Measurements from ENCODE around the gene DUSP12. TPM values are rescaled to one million over a fixed set of nuclear protein-coding genes. Genes with fewer than 3 reads are reported as not detected.

DUSP12 gene
- total and polyA plus RNA-seq, 9 of the 15 experiments (the other 6 are each of a cell fraction or from before 2014, with no cell fraction given): 10.4 to 81.4 (median 43.6) TPM

DNA sequence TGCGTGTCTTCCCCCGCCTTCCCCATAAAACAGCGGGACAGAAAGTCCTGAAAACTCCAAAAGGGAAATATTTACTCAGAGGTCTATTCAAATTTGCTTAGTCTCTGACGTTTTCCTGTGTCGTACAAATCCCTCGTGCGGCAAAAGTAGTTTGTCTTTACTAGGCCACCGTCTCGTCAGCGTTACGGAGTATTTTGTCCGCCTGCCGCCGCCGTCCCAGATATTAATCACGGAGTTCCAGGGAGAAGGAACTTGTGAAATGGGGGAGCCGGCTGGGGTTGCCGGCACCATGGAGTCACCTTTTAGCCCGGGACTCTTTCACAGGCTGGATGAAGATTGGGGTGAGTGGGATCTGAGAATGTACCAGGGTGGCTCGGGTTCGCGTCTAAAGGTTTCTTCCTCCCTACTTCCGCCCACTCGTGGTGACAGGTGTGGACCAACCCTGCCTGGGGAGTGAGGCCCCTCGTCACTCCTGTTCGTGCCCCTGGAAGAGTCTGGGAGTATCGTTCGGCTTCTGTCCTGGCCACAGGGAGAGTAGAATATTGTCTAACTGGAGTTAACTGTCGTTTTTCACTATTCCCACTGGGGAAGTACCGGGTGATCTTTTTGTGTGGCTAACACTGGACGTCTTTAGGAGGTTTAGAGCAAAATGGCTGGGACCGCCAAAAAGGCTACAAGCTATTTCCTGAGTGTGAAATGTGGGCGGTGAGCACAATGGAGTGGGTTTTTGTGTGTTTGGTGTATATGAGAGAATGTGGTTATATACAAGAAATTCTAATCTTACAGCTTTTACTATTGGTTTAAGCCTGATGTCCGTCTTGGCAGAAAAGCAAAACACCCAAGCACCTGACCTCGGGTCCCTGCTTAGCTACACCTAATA is 16.8 kb downstream of the DUSP12 start, which contains the start of gene ATF6 (continued):
- TF ChIP-seq, protein P1, sequence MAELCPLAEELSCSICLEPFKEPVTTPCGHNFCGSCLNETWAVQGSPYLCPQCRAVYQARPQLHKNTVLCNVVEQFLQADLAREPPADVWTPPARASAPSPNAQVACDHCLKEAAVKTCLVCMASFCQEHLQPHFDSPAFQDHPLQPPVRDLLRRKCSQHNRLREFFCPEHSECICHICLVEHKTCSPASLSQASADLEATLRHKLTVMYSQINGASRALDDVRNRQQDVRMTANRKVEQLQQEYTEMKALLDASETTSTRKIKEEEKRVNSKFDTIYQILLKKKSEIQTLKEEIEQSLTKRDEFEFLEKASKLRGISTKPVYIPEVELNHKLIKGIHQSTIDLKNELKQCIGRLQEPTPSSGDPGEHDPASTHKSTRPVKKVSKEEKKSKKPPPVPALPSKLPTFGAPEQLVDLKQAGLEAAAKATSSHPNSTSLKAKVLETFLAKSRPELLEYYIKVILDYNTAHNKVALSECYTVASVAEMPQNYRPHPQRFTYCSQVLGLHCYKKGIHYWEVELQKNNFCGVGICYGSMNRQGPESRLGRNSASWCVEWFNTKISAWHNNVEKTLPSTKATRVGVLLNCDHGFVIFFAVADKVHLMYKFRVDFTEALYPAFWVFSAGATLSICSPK (IDR thresholded peaks at IDR 0.05; ENCODE audit: borderline replicate concordance): peak; percentile 59; the same call in 1 of the 2 replicates
- TF ChIP-seq C11orf30 (IDR thresholded peaks at IDR 0.05; ENCODE audit: low read depth) (peak; percentile 91), KDM5B (IDR thresholded peaks at IDR 0.05; ENCODE audit: insufficient replicate concordance, low read depth, low read length) (peak; percentile 83), ZSCAN29 (IDR thresholded peaks at IDR 0.05) (peak; percentile 58; the same call in 1 of the 2 replicates), MYNN (IDR thresholded peaks at IDR 0.05) (no peak), MYNN (CRISPR knock-in tag; IDR thresholded peaks at IDR 0.05) (no peak), ZNF507 (tag; conservative IDR thresholded peaks at IDR 0.05) (no peak), ERF (CRISPR knock-in tag; IDR thresholded peaks at IDR 0.05) (no peak), PURB (CRISPR knock-in tag; IDR thresholded peaks at IDR 0.05; ENCODE audit: low read depth) (no peak), ZNF224 (CRISPR knock-in tag; IDR thresholded peaks at IDR 0.05) (no peak), TAF1 (IDR thresholded peaks at IDR 0.05; ENCODE audit: control insufficient read depth, extremely low read depth, insufficient read depth, low read length, severe bottlenecking) (peak; percentile 90), ZBTB8A (IDR thresholded peaks at IDR 0.05; ENCODE audit: partially characterized antibody) (peak; percentile 99), ZNF263 (CRISPR knock-in tag; IDR thresholded peaks at IDR 0.05; ENCODE audit: borderline replicate concordance) (0 out of 2 replicates have a peak, but pooled peaks have one; percentile 21), SMARCE1 (IDR thresholded peaks at IDR 0.05) (peak; percentile 53; the same call in 1 of the 2 replicates), ZNF583 (CRISPR knock-in tag; IDR thresholded peaks at IDR 0.05) (no peak)
- TF ChIP-seq, protein P2, sequence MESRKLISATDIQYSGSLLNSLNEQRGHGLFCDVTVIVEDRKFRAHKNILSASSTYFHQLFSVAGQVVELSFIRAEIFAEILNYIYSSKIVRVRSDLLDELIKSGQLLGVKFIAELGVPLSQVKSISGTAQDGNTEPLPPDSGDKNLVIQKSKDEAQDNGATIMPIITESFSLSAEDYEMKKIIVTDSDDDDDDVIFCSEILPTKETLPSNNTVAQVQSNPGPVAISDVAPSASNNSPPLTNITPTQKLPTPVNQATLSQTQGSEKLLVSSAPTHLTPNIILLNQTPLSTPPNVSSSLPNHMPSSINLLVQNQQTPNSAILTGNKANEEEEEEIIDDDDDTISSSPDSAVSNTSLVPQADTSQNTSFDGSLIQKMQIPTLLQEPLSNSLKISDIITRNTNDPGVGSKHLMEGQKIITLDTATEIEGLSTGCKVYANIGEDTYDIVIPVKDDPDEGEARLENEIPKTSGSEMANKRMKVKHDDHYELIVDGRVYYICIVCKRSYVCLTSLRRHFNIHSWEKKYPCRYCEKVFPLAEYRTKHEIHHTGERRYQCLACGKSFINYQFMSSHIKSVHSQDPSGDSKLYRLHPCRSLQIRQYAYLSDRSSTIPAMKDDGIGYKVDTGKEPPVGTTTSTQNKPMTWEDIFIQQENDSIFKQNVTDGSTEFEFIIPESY (CRISPR knock-in tag; IDR thresholded peaks at IDR 0.05): no peak
- TF ChIP-seq, protein P3, sequence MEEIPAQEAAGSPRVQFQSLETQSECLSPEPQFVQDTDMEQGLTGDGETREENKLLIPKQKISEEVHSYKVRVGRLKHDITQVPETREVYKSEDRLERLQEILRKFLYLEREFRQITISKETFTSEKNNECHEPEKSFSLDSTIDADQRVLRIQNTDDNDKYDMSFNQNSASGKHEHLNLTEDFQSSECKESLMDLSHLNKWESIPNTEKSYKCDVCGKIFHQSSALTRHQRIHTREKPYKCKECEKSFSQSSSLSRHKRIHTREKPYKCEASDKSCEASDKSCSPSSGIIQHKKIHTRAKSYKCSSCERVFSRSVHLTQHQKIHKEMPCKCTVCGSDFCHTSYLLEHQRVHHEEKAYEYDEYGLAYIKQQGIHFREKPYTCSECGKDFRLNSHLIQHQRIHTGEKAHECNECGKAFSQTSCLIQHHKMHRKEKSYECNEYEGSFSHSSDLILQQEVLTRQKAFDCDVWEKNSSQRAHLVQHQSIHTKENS (CRISPR knock-in tag; IDR thresholded peaks at IDR 0.05): no peak
- TF ChIP-seq, protein P4, sequence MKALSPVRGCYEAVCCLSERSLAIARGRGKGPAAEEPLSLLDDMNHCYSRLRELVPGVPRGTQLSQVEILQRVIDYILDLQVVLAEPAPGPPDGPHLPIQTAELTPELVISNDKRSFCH (CRISPR knock-in tag; IDR thresholded peaks at IDR 0.05): no peak
- TF ChIP-seq, protein P4 (tag; IDR thresholded peaks at IDR 0.05): no peak
